ENCODE data around the gene PLPPR3. TPM values are rescaled to one million over a fixed set of nuclear protein-coding genes. Genes with fewer than 3 reads are reported as not detected.
"Not testable (repeated sequence)": the region's sequence is repeated elsewhere in the genome, so short reads cannot be mapped to it uniquely, and the experiment has no call there.

The PLPPR3 gene
- total RNA-seq, 1 experiment from 2014 or later = not detected

GRCh38 chr19:820212-820611 is 1.5 kb downstream of the PLPPR3 start:
- H3K9me3 ChIP-seq, H3K36me3 ChIP-seq, H3K4me3 ChIP-seq, H3K27me3 ChIP-seq, DNase-seq: not testable (repeated sequence)

GRCh38 chr19:816500-816857 is 5.3 kb downstream of the PLPPR3 start:
- Histone ChIP-seq H3K9me3 (no peaks in the 10 kb centered on the region), H3K27me3 (no peaks in the 10 kb centered on the region), H3K36me3 (peaks cover 4% of the 10 kb centered on the region; the same call in 1 of the 2 replicates), H3K4me3 (no peak overlapping the region)
- DNase-seq = no peak

- Histone ChIP-seq H3K27me3 (no peaks in the 10 kb centered on the region), H3K36me3 (peaks cover 8% of the 10 kb centered on the region), H3K9me3 (no peaks in the 10 kb centered on the region), H3K4me3 (no peak overlapping the region)
- DNase-seq = no peak
These were observed 5.8 kb downstream of the PLPPR3 start for GRCh38 chr19:815775-816499.

DNA sequence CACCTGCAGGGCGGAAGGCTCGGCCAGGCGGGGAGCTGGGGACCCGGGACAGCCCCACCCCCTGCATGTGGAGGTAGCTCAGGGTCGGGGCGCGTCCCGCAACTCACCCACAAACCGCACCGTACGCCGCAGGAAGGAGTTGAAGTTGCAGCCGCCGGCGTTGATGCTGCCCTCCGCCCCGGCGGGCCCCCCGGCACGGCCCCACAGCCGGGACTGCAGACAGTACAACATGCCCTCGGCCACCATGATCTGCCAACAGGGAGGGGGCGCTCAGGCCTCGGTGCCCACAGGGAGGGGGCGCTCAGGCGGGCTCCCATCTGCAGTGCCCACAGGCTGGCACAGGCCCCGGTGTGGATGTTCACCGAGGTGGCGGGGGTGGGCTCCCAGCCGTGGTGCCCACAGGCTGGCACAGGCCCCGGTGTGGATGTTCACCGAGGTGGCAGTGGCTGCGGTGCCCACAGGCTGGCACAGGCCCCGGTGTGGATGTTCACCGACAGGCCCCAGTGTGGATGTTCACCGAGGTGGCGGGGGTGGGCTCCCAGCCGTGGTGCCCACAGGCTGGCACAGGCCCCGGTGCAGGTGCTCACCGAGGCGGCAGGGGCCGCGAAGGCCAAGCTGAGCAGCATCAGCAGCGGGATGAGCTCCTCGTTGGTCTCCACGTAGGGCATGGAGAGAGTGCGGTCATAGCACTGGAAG is 6.5 kb downstream of the PLPPR3 start:
- DNase-seq = no peak
- H3K36me3 ChIP-seq = peaks cover 12% of the 10 kb centered on the region
- H3K27me3 ChIP-seq = no peaks in the 10 kb centered on the region
- no peak overlapping the region for H3K4me3 ChIP-seq
- no peaks in the 10 kb centered on the region for H3K9me3 ChIP-seq

- Histone ChIP-seq H3K4me3 (no peak overlapping the region), H3K9me3 (no peaks in the 10 kb centered on the region), H3K36me3 (peaks cover 19% of the 10 kb centered on the region), H3K27me3 (no peaks in the 10 kb centered on the region)
- DNase-seq = no peak
These were observed 7.3 kb downstream of the PLPPR3 start for GRCh38 chr19:814152-815078.

DNA sequence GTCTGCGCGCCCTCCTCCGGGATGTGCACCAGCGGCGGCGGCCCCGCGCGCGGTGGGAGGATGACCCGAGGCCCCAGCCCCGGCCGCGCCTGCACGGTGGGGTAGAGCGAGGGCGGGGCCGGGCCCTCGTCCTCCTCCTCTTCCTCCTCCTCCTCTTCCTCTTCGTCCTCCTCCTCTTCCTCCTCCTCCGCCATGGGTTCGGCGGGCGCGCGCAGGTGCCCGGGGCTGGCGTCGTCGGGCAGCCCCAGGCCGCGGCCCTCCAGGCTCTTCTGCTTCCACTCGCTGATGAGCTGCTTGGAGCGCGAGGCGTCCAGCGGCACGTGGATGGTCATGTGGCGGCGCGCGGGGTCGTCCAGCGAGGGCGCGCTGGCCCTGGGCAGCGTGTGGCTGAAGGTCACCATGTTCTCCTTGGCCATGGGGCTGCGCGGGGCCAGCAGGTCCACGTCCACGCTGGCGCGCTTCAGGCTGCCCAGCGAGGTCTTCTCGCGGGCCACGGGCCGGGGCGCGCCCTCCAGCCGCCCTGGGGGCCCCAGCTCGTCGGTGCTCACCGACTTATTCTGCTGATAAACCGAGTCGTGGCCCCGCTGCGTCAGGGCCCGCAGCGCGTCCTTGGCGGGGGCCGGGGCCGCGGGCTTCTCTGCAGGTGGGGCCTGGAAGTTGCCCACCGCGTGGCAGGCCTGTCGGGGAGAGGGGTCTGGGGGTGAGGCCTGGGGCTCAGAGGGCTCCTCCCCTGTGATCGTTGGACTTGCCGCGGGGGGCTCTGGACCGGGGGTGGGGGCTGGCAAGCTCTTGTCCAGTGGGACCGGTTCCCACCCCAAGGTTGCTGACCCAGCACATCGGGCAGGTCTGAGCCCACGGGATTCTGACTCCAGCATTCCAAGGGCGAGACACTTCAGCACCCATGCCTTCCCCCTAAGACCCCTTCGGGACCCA is 8.3 kb downstream of the PLPPR3 start:
- no peaks in the 10 kb centered on the region for H3K27me3 ChIP-seq
- no peak for DNase-seq
- H3K9me3 ChIP-seq = no peaks in the 10 kb centered on the region
- peaks cover 24% of the 10 kb centered on the region for H3K36me3 ChIP-seq
- no peak overlapping the region for H3K4me3 ChIP-seq

GRCh38 chr19:812747-813218 is 9.0 kb downstream of the PLPPR3 start:
- H3K9me3 ChIP-seq = no peaks in the 10 kb centered on the region
- H3K36me3 ChIP-seq = peaks cover 27% of the 10 kb centered on the region
- H3K4me3 ChIP-seq = no peak overlapping the region
- no peaks in the 10 kb centered on the region for H3K27me3 ChIP-seq
- DNase-seq = no peak

DNA sequence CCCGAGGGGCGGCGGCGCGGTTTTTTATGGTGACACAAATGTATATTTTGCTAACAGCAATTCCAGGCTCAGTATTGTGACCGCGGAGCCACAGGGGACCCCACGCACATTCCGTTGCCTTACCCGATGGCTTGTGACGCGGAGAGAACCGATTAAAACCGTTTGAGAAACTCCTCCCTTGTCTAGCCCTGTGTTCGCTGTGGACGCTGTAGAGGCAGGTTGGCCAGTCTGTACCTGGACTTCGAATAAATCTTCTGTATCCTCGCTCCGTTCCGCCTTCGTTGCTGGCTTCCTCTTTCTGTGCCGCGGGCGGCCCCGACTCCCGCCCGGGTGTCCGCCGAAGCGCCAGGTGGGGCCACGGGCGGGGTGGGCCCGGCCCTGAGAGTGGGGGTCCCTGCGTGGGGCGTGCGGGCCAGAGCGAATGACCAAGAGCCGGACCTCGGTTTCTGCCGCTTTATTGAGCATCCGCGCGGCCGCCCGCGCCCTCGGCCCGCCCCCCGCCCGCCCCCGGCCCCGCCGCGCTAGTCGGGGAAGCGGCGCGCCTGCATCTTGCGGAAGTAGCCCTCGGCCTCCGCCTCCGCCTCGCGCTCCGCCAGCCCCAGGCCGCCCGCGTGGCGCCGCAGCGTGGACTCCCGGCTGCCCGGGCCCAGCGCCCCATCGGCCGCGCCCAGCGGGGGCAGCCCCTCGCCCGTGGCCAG is 9.6 kb downstream of the PLPPR3 start:
- H3K4me3 ChIP-seq = no peak overlapping the region
- peaks cover 33% of the 10 kb centered on the region for H3K36me3 ChIP-seq
- DNase-seq = no peak
- H3K27me3 ChIP-seq = no peaks in the 10 kb centered on the region
- H3K9me3 ChIP-seq = no peaks in the 10 kb centered on the region

GRCh38 chr19:811506-812048 is 10.2 kb downstream of the PLPPR3 start:
- no peaks in the 10 kb centered on the region for H3K27me3 ChIP-seq
- H3K4me3 ChIP-seq = no peak overlapping the region
- no peaks in the 10 kb centered on the region for H3K9me3 ChIP-seq
- no peak for DNase-seq
- H3K36me3 ChIP-seq = peaks cover 39% of the 10 kb centered on the region

- no peaks in the 10 kb centered on the region for H3K9me3 ChIP-seq
- H3K27me3 ChIP-seq = no peaks in the 10 kb centered on the region
- no peak overlapping the region for H3K4me3 ChIP-seq
- H3K36me3 ChIP-seq = peaks cover 41% of the 10 kb centered on the region
- no peak for DNase-seq
These were observed 10.8 kb downstream of the PLPPR3 start for GRCh38 chr19:810883-811489.

- Histone ChIP-seq H3K27me3 (no peaks in the 10 kb centered on the region), H3K36me3 (peaks cover 45% of the 10 kb centered on the region), H3K9me3 (no peaks in the 10 kb centered on the region), H3K4me3 (no peak overlapping the region)
- DNase-seq = no peak
These were observed 11.5 kb downstream of the PLPPR3 start for GRCh38 chr19:810077-810855.

- Histone ChIP-seq H3K9me3 (no peaks in the 10 kb centered on the region), H3K36me3 (peaks cover 59% of the 10 kb centered on the region), H3K27me3 (no peaks in the 10 kb centered on the region), H3K4me3 (no peak overlapping the region)
- no peak for DNase-seq
These were observed 13.4 kb downstream of the PLPPR3 start for GRCh38 chr19:808423-808775.

- no peaks in the 10 kb centered on the region for H3K27me3 ChIP-seq
- H3K9me3 ChIP-seq = no peaks in the 10 kb centered on the region
- H3K4me3 ChIP-seq = no peak overlapping the region
- no peak for DNase-seq
- H3K36me3 ChIP-seq = peaks cover 61% of the 10 kb centered on the region
These were observed 13.9 kb downstream of the PLPPR3 start for GRCh38 chr19:807627-808422.
